22Rv1 (cell line): Measurements from ENCODE around the gene EML4.
A peak's percentile ranks its signal among the peaks of the same experiment; 100 is the strongest.

Experiments
- H3K27ac ChIP-seq: fragments of 450-650 bp; 2 replicates; pipeline ENCODE4 v1.5.1; 2017
- CTCF ChIP-seq: fragments of 450-650 bp; IDR thresholded peaks from 2 replicates; pipeline ENCODE4 v1.5.1; 2017; ENCODE audit warnings: mild to moderate bottlenecking
- ZFX ChIP-seq: fragments of 450-650 bp; IDR thresholded peaks from 2 replicates; pipeline ENCODE4 v1.6.1; 2017; ENCODE audit warnings: antibody characterized with exemption, borderline replicate concordance

The EML4 gene

DNA sequence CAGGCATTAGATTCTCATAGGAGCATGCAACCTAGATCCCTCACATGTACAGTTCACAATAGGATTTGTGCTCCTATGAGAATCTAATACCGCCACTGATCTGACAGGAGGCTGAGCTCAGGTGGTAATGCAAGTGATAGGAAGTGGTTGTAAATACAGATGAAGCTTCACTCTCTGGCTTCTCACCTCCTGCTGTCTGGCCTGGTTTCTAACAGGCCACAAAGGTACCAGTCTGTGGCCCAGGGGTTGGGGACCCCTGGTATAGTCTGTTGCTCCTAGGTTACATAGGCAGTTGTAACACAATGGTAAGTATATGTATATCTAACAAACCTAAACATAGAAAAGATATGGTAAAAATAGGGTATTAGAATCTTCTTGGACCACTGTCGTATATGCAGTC is 81.8 kb downstream of the EML4 start:
- no peak overlapping the region for H3K27ac ChIP-seq
- no peak for TF ChIP-seq ZFX
- no peak for TF ChIP-seq CTCF

- H3K27ac ChIP-seq: peak overlapping the region; percentile 49
- TF ChIP-seq CTCF (no peak), ZFX (no peak)
Measured at GRCh38 chr2:42252464-42252863, 83.3 kb downstream of the EML4 start.

DNA sequence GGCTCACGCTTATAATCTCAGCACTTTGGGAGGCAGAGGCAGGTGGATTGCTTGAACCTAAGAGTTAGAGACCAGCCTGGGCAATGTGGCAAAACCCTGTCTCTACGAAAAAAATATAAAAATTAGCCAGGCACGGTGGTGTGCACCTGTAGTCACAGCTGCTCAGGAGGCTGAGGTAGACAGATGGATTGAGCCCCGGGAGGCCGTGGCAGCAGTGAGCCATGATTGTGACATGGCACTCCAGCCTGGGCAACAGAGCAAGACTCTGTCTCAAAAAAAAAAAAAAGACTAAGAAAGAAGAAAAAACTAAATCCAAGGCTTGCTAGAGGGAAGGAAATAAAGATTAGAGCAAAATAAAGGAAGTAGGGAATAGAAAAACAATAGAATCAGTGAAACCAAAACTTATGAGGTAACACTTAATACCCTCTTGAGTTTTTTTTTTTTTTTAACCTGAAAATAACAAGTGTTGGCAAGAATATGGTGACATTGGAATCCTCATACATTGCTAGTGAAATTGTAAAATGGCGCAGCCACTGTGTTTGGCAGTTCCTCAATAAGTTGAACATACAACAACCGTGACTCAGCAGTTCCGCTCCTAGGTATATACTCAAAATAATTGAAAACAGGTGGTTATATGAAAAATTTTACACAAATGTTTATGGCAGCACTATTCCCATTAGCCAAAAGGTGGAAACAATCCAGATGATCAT is 85.2 kb downstream of the EML4 start:
- TF ChIP-seq CTCF (no peak), ZFX (no peak)
- no peak overlapping the region for H3K27ac ChIP-seq

DNA sequence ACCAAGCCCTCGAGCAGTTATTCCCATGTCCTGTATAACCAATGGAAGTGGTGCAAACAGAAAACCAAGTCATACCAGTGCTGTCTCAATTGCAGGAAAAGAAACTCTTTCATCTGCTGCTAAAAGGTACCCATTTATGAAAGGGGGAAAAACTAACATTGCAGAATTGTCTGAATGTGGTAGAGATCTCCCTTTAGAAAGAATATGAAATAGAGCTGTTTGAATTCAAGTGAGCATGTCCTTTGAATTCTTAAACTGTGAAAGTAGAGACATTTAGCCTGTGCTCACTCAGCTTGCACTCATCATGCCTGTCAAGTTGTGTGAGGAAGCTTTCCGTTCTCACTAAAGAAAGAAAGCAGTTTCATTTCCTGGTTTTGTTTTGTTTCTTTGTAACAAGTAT is 87.4 kb downstream of the EML4 start:
- TF ChIP-seq ZFX (no peak), CTCF (no peak)
- H3K27ac ChIP-seq: no peak overlapping the region

GRCh38 chr2:42261518-42262195 is 92.5 kb downstream of the EML4 start:
- H3K27ac ChIP-seq: no peak overlapping the region
- TF ChIP-seq ZFX (no peak), CTCF (no peak)

DNA sequence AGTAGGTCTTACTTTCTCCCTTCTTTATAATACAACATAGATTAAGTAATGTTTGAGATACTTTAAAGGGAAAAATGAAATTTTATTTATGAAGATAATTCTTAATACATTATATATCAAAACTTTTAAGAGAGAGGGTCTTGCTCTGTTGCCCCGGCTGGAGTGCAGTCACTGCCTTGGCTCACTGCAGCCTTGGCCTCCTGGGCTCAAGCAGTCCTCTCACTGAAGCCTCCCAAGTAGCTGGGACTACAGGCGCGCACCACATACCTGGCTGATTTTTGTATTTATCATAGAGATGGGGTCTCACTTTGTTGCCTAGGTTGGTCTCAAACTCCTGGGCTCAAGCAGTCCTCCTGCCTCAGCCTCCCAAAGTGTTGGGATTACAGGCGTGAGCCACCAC is 97.1 kb downstream of the EML4 start:
- H3K27ac ChIP-seq: no peak overlapping the region
- TF ChIP-seq ZFX (no peak), CTCF (no peak)

DNA sequence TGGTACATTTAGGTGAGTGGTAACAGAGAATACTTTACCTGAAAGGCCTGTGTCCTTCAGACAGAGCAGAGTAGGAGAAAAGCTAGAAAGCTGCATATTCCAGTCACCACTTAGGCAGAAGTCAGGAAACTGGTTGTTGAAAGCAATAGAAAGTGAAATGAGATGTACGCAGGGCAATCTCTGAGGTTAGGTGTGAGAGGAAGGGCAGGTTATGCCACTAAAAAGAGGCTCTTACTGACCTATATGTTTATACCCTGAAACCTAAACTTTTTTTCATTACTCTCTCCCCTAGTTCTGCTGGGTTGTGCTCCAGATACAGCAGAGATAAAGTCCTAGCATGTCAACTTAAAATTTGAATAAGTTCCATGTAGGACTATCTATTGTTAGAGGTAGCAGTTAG is 98.4 kb downstream of the EML4 start:
- no peak overlapping the region for H3K27ac ChIP-seq
- TF ChIP-seq CTCF (no peak), ZFX (no peak)
